Body of pancreas (tissue), 4 donors: ENCODE results near the gene MICAL2.

ENCODE experiments used
- CTCF ChIP-seq, 7 experiments: fragments of 450-650 bp in 4 of 7; fragments of 200-600 bp in 3 of 7; sonication (generic) in 3 of 7; IDR thresholded peaks; one replicate each; pipeline ENCODE4 v1.5.1; 2016 to 2019; ENCODE audit warnings: antibody characterized with exemption in 7 of 7
- POLR2A ChIP-seq, 3 donors: fragments of 450-650 bp; IDR thresholded peaks; one replicate each; pipeline ENCODE4 v1.6.1; 2016; ENCODE audit warnings: antibody characterized with exemption in 3 of 3, mild to moderate bottlenecking in 2 of 3

GRCh38 chr11:12121011-12121410 lies 10.6 kb downstream of the MICAL2 start:
- no peak for TF ChIP-seq CTCF (IDR thresholded peaks at IDR 0.05)
- TF ChIP-seq POLR2A (IDR thresholded peaks at IDR 0.05), result no peak
